Bronchial epithelial cell (primary cell): ENCODE data around the gene ANKRD33B. TPM values are rescaled to one million over a fixed set of nuclear protein-coding genes. Genes with fewer than 3 reads are reported as not detected.

Source experiments
- DNase-seq: peaks from one replicate; pipeline ENCODE4 v3.0.0-alpha.2; 2010; ENCODE audit warnings: low read depth
- FAIRE-seq: peaks from 2 replicates; lab custom pipeline; 2011; peaks lifted over from hg19 to GRCh38; lab: Jason Lieb, UNC
- H3K27me3 ChIP-seq: 2 replicates; pipeline ENCODE4 v1.5.1; 2011; ENCODE audit warnings: low read length; ENCODE audit not compliant: control insufficient read depth, insufficient read depth
- H3K36me3 ChIP-seq: 2 replicates; pipeline ENCODE4 v1.5.1; 2011; ENCODE audit warnings: low read length; ENCODE audit not compliant: control insufficient read depth, insufficient read depth
- H3K4me3 ChIP-seq: 2 replicates; pipeline ENCODE4 v1.5.1; 2011; ENCODE audit warnings: mild to moderate bottlenecking, low read depth, low read length, control low read depth
- total RNA-seq: library from RNA; depleted of rRNA; stranded (reverse); fragments of >200 nt; gene quantifications from 2 replicates; pipeline ENCODE4 v1.2.1, GENCODE V29; 2014
- TF ChIP-seq, protein P1 (sequence below): IDR thresholded peaks from 2 replicates; pipeline ENCODE4 v1.5.1; 2011; ENCODE audit warnings: mild to moderate bottlenecking, moderate library complexity, low read length, control low read depth, inconsistent platforms; ENCODE audit not compliant: insufficient read depth, severe bottlenecking

ANKRD33B gene
- total RNA-seq, 1 donor from 2014 or later: under 0.01 TPM

DNA sequence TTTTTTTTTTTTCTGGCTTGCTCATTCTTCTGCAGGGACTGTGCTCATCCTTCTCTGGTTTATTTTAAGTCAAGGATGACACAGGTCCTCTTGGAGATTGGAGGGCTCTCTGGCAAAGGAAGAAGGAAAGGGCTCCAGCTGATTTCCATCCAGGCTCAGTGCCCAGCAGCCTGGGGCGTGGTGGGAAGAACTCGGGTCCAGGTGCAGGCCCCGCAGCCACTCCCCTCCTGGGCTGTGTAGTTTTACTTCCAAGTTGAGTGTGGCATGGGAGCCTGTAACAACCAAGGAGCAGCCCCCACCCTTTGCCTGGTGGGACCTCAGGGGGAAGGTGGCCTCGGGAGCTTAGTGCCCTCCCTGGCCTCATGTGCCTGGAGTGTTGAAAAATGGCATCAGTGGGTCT, 58.9 kb downstream of the ANKRD33B start:
- H3K27me3 ChIP-seq: no peaks in the 10 kb centered on the region
- DNase-seq (no peak), FAIRE-seq (no peak)
- H3K4me3 ChIP-seq: no peak overlapping the region
- no peaks in the 10 kb centered on the region for H3K36me3 ChIP-seq
- TF ChIP-seq, protein P1, sequence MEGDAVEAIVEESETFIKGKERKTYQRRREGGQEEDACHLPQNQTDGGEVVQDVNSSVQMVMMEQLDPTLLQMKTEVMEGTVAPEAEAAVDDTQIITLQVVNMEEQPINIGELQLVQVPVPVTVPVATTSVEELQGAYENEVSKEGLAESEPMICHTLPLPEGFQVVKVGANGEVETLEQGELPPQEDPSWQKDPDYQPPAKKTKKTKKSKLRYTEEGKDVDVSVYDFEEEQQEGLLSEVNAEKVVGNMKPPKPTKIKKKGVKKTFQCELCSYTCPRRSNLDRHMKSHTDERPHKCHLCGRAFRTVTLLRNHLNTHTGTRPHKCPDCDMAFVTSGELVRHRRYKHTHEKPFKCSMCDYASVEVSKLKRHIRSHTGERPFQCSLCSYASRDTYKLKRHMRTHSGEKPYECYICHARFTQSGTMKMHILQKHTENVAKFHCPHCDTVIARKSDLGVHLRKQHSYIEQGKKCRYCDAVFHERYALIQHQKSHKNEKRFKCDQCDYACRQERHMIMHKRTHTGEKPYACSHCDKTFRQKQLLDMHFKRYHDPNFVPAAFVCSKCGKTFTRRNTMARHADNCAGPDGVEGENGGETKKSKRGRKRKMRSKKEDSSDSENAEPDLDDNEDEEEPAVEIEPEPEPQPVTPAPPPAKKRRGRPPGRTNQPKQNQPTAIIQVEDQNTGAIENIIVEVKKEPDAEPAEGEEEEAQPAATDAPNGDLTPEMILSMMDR: no peak

- no peaks in the 10 kb centered on the region for H3K36me3 ChIP-seq
- FAIRE-seq (no peak), DNase-seq (no peak)
- H3K4me3 ChIP-seq: no peak overlapping the region
- TF ChIP-seq, protein P1: no peak
- no peaks in the 10 kb centered on the region for H3K27me3 ChIP-seq
Measured at GRCh38 chr5:10623305-10623910, 59.5 kb downstream of the ANKRD33B start.

- FAIRE-seq (no peak), DNase-seq (no peak)
- Histone ChIP-seq H3K4me3 (no peak overlapping the region), H3K36me3 (no peaks in the 10 kb centered on the region), H3K27me3 (no peaks in the 10 kb centered on the region)
- TF ChIP-seq, protein P1: no peak
Measured at GRCh38 chr5:10624206-10624605, 60.3 kb downstream of the ANKRD33B start.

DNA sequence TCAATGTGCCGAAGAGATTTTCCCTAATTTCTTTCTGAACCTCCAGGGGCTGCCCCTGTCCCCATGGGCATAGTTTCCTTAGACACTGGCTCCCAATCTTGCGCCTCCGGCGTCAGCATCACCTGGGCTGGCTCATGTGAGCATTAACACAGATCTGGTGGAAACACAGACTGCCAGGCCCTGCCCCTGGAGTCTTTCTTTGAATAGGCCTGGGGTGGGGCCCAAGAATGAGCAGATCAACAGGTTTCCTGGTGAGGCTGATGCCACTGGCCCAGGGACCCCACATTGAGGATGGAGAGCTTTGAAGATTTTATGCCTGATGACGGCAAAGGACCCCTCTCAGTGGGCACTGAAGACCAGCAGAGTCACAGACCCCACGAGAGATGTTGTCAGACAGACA, 60.8 kb downstream of the ANKRD33B start:
- H3K36me3 ChIP-seq: no peaks in the 10 kb centered on the region
- FAIRE-seq: no peak
- TF ChIP-seq, protein P1: no peak
- H3K27me3 ChIP-seq: no peaks in the 10 kb centered on the region
- no peak overlapping the region for H3K4me3 ChIP-seq
- no peak for DNase-seq

- TF ChIP-seq, protein P1: no peak
- FAIRE-seq (no peak), DNase-seq (no peak)
- Histone ChIP-seq H3K36me3 (no peaks in the 10 kb centered on the region), H3K4me3 (no peak overlapping the region), H3K27me3 (no peaks in the 10 kb centered on the region)
Measured at GRCh38 chr5:10625700-10626472, 62.0 kb downstream of the ANKRD33B start.
